SK-N-SH treated with all-trans-retinoic acid at 6 μM for 48 hours (cell line): Measurements from ENCODE around the gene NPBWR2.

Source experiments
- ATAC-seq: fragments of 200-7000 bp; cut with Tn5 transposase; 3 replicates; pipeline ENCODE4 v1.9.1; 2020; ENCODE audit warnings: mild to moderate bottlenecking, moderate library complexity
- ARNTL ChIP-seq: fragments of 450-650 bp; formaldehyde crosslinking; IDR thresholded peaks from 2 replicates; pipeline ENCODE4 v1.5.0; 2020; ENCODE audit warnings: low read depth, mild to moderate bottlenecking, moderate library complexity, borderline replicate concordance
- BACH2 ChIP-seq: fragments of 250-450 bp; sonication (Bioruptor Pico); IDR thresholded peaks from 2 replicates; pipeline ENCODE4 v1.9.0; 2021; ENCODE audit warnings: mild to moderate bottlenecking, borderline replicate concordance
- ESRRG ChIP-seq: fragments of 250-450 bp; sonication (Bioruptor Pico); IDR thresholded peaks from 2 replicates; pipeline ENCODE4 v1.6.1; 2021; ENCODE audit warnings: mild to moderate bottlenecking
- GLIS3 ChIP-seq: fragments of 250-450 bp; sonication (Bioruptor Pico); IDR thresholded peaks from 2 replicates; pipeline ENCODE4 v1.5.0; 2020; ENCODE audit warnings: mild to moderate bottlenecking, moderate library complexity
- OSR1 ChIP-seq: fragments of 250-450 bp; sonication (Bioruptor Pico); IDR thresholded peaks from 2 replicates; pipeline ENCODE4 v1.8.0; 2022; ENCODE audit warnings: moderate library complexity, mild to moderate bottlenecking, inconsistent platforms
- POU6F1 ChIP-seq: fragments of 250-450 bp; sonication (Bioruptor Pico); IDR thresholded peaks from 2 replicates; pipeline ENCODE4 v1.8.0; 2021; ENCODE audit warnings: low read depth, mild to moderate bottlenecking, moderate library complexity, borderline replicate concordance
- PPARA ChIP-seq: fragments of 250-450 bp; sonication (Bioruptor Pico); IDR thresholded peaks from 2 replicates; pipeline ENCODE4 v1.5.0; 2020; ENCODE audit warnings: mild to moderate bottlenecking, borderline replicate concordance
- RARB ChIP-seq: fragments of 250-450 bp; sonication (Bioruptor Pico); IDR thresholded peaks from 2 replicates; pipeline ENCODE4 v1.8.0; 2021; ENCODE audit warnings: mild to moderate bottlenecking, moderate library complexity
- SNAI2 ChIP-seq: fragments of 250-450 bp; sonication (Bioruptor Pico); IDR thresholded peaks from 2 replicates; pipeline ENCODE4 v1.5.0; 2020; ENCODE audit warnings: mild to moderate bottlenecking, moderate library complexity
- TOX ChIP-seq: fragments of 250-450 bp; sonication (Bioruptor Pico); IDR thresholded peaks from 2 replicates; pipeline ENCODE4 v1.8.0; 2021; ENCODE audit warnings: mild to moderate bottlenecking, moderate library complexity, borderline replicate concordance
- ZC3H10 ChIP-seq: fragments of 250-450 bp; sonication (Bioruptor Pico); IDR thresholded peaks from 2 replicates; pipeline ENCODE4 v1.5.1; 2021; ENCODE audit warnings: mild to moderate bottlenecking, moderate library complexity
- ZFP3 ChIP-seq: fragments of 250-450 bp; sonication (Bioruptor Pico); IDR thresholded peaks from 2 replicates; pipeline ENCODE4 v1.5.0; 2020; ENCODE audit warnings: mild to moderate bottlenecking, moderate library complexity
- ZFP30 ChIP-seq: fragments of 450-650 bp; formaldehyde crosslinking; IDR thresholded peaks from 2 replicates; pipeline ENCODE4 v1.5.0; 2022; ENCODE audit warnings: mild to moderate bottlenecking, moderate library complexity
- ZNF565 ChIP-seq: fragments of 450-650 bp; formaldehyde crosslinking; conservative IDR thresholded peaks from 2 replicates; pipeline ENCODE4 v1.5.0; 2020; ENCODE audit warnings: low read depth, mild to moderate bottlenecking, moderate library complexity
- ZNF8 ChIP-seq: fragments of 450-650 bp; formaldehyde crosslinking; IDR thresholded peaks from 2 replicates; pipeline ENCODE4 v1.5.0; 2020; ENCODE audit warnings: mild to moderate bottlenecking, moderate library complexity
- TF ChIP-seq, protein P1 (sequence below): fragments of 250-450 bp; sonication (Bioruptor Pico); IDR thresholded peaks from 2 replicates; pipeline ENCODE4 v1.5.1; 2020; ENCODE audit warnings: low read depth, mild to moderate bottlenecking, moderate library complexity
- TF ChIP-seq, protein P2 (sequence below): fragments of 250-450 bp; sonication (Bioruptor Pico); IDR thresholded peaks from 2 replicates; pipeline ENCODE4 v1.5.1; 2021; ENCODE audit warnings: mild to moderate bottlenecking, moderate library complexity
- TF ChIP-seq, protein P3 (sequence below): fragments of 250-450 bp; sonication (Bioruptor Pico); IDR thresholded peaks from 2 replicates; pipeline ENCODE4 v1.8.0; 2020; ENCODE audit warnings: mild to moderate bottlenecking, moderate library complexity, borderline replicate concordance

NPBWR2 gene

DNA sequence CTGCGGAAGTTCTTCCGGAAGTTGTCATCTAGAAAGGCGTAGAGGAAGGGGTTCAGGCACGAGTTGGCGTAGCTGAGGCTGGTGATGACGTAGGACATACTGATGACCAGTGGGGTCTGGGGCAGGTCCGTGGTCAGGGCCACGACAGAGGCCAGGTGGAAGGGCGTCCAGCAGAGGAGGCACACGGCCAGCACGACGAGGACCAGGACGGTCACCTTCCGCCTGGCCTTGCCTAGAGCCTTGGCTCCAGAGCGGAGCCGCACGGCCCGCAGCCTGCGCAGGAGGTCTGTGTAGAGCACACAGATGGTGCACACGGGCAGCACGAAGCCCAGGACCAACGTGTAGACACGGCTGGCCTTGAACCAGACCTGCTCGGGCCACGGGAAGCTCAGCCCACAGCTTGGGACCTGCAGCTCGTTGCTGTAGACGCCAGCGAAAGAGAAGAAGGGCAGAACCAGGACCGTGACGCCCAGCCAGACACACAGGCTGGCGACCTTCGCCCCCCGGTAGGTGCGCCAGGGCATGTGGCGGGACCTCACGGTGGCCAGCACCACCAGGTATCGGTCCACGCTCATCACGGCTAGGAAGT is 1.4 kb downstream of the NPBWR2 start:
- TF ChIP-seq BACH2 (CRISPR knock-in tag) (no peak), SNAI2 (CRISPR knock-in tag) (no peak), TOX (no peak), POU6F1 (CRISPR knock-in tag) (no peak), PPARA (CRISPR knock-in tag) (no peak), ZNF565 (CRISPR knock-in tag) (no peak), ZFP3 (CRISPR knock-in tag) (no peak), OSR1 (CRISPR knock-in tag) (no peak)
- TF ChIP-seq, protein P1, sequence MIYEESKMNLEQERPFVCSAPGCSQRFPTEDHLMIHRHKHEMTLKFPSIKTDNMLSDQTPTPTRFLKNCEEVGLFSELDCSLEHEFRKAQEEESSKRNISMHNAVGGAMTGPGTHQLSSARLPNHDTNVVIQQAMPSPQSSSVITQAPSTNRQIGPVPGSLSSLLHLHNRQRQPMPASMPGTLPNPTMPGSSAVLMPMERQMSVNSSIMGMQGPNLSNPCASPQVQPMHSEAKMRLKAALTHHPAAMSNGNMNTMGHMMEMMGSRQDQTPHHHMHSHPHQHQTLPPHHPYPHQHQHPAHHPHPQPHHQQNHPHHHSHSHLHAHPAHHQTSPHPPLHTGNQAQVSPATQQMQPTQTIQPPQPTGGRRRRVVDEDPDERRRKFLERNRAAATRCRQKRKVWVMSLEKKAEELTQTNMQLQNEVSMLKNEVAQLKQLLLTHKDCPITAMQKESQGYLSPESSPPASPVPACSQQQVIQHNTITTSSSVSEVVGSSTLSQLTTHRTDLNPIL (CRISPR knock-in tag), result no peak
- ATAC-seq, result no peak

DNA sequence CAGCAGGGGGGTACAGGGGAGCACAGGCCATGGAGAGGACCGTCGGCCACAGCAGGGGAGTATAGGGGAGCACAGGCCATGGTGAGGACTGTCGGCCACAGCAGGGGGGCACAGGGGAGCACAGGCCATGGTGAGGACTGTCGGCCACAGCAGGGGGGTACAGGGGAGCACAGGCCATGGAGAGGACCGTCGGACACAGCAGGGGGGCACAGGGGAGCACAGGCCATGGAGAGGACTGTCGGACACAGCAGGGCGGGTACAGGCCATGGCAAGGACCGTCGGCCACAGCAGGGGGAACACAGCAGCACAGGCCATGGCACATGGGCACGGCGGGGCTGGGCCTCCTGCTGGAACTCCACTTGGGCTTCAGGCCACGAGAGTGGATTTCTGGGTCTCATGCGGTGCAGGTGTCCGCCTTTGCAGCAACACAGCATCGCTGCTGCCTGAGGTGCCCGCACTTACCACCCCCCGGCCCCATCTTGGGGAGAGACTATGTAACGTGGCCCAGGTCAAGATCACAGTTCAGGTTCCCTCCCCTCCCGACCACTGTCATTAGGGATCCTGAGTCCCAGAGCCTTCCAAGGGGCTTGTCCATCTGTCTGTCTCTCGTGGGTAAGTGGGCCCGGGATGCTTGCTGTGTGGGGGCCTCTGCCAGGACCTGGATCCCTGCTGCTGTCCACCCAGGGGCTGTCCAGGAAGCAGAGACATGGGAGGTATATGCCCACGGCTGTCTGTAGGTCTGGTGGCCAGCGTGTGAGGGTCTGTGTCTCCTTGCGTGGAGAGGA is 2.5 kb downstream of the NPBWR2 start:
- ATAC-seq, result no peak
- TF ChIP-seq BACH2 (CRISPR knock-in tag) (no peak), RARB (CRISPR knock-in tag) (no peak), ARNTL (CRISPR knock-in tag) (no peak), ESRRG (CRISPR knock-in tag) (no peak)

- ATAC-seq, result no peak
- TF ChIP-seq ZFP3 (CRISPR knock-in tag) (no peak), GLIS3 (CRISPR knock-in tag) (no peak), POU6F1 (CRISPR knock-in tag) (no peak), TOX (no peak), ESRRG (CRISPR knock-in tag) (no peak), OSR1 (CRISPR knock-in tag) (no peak), ZC3H10 (CRISPR knock-in tag) (no peak)
These were observed 3.3 kb downstream of the NPBWR2 start for GRCh38 chr20:64103871-64104666.

DNA sequence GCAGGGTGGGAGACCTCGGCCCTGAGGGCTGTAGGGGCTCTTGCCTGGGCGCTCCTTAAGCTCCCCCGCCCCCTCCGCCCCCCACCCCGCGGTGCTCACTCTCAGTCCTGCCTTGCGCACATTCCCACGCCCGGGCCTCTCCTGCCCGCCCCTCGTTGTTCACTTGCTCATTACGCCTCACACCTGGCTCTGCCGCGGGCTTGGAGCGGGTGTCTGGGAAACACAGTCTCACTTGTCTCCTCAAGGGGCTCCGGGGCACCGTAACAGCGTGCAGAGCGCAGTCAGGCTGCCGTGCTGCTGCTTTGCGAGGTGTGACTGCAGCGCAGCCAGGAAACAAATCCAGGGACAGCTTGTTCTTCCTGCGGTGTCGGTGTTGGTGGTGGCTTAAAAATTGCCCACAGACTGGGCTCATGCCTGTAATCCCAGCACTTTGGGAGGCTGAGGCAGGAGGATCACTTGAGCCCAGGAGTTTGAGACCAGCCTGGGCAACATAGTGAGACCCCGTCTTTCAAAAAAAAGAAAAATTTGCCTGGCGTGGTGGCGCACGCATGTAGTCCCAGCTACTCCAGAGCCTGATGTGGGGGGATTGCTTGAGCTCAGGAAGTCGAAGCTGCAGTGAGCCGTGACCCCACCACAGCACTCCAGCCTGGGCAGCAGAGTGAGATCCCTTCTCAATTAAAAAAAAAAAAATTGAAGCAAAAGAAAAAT is 4.6 kb downstream of the NPBWR2 start:
- TF ChIP-seq GLIS3 (CRISPR knock-in tag) (no peak), ZFP30 (CRISPR knock-in tag) (no peak), POU6F1 (CRISPR knock-in tag) (no peak), ZC3H10 (CRISPR knock-in tag) (no peak), OSR1 (CRISPR knock-in tag) (no peak), ZNF565 (CRISPR knock-in tag) (no peak), BACH2 (CRISPR knock-in tag) (no peak), ZNF8 (no peak)
- TF ChIP-seq, protein P2, sequence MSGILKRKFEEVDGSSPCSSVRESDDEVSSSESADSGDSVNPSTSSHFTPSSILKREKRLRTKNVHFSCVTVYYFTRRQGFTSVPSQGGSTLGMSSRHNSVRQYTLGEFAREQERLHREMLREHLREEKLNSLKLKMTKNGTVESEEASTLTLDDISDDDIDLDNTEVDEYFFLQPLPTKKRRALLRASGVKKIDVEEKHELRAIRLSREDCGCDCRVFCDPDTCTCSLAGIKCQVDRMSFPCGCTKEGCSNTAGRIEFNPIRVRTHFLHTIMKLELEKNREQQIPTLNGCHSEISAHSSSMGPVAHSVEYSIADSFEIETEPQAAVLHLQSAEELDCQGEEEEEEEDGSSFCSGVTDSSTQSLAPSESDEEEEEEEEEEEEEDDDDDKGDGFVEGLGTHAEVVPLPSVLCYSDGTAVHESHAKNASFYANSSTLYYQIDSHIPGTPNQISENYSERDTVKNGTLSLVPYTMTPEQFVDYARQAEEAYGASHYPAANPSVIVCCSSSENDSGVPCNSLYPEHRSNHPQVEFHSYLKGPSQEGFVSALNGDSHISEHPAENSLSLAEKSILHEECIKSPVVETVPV, result no peak
- TF ChIP-seq, protein P3, sequence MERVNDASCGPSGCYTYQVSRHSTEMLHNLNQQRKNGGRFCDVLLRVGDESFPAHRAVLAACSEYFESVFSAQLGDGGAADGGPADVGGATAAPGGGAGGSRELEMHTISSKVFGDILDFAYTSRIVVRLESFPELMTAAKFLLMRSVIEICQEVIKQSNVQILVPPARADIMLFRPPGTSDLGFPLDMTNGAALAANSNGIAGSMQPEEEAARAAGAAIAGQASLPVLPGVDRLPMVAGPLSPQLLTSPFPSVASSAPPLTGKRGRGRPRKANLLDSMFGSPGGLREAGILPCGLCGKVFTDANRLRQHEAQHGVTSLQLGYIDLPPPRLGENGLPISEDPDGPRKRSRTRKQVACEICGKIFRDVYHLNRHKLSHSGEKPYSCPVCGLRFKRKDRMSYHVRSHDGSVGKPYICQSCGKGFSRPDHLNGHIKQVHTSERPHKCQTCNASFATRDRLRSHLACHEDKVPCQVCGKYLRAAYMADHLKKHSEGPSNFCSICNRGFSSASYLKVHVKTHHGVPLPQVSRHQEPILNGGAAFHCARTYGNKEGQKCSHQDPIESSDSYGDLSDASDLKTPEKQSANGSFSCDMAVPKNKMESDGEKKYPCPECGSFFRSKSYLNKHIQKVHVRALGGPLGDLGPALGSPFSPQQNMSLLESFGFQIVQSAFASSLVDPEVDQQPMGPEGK, result no peak
- no peak for ATAC-seq
